ENCODE data around the gene CC2D2A.

- TF ChIP-seq CTCF (IDR thresholded peaks at IDR 0.05; ENCODE audit: poor library complexity, severe bottlenecking) (no peak), REST (IDR thresholded peaks at IDR 0.05; ENCODE audit: borderline replicate concordance) (no peak), POLR2AphosphoS5 (IDR thresholded peaks at IDR 0.05) (no peak), TAF1 (IDR thresholded peaks at IDR 0.05; ENCODE audit: low read depth) (no peak), MXI1 (conservative IDR thresholded peaks at IDR 0.05; ENCODE audit: poor library complexity, severe bottlenecking) (no peak), EZH2 (IDR thresholded peaks at IDR 0.05; ENCODE audit: borderline replicate concordance, insufficient read depth, low read length, poor library complexity, severe bottlenecking) (no peak)
Measured at GRCh38 chr4:15585331-15585730, 115.6 kb downstream of the CC2D2A start.

Data from neural cell (in vitro differentiated cells).